GM10266 (cell line): ENCODE data around the gene EIF3I.
"Not testable (repeated sequence)": the region's sequence is repeated elsewhere in the genome, so short reads cannot be mapped to it uniquely, and the experiment has no call there.

Source experiments
- DNase-seq: peaks from one replicate; pipeline ENCODE4 v3.0.0; 2012; ENCODE audit errors: extremely low spot score
- TF ChIP-seq, protein P1 (sequence below): IDR thresholded peaks from 2 replicates; pipeline ENCODE4 v1.5.1; 2012; ENCODE audit warnings: mild to moderate bottlenecking, low read depth; ENCODE audit not compliant: control insufficient read depth, insufficient read depth; ENCODE audit errors: missing control alignments

The EIF3I gene

DNA sequence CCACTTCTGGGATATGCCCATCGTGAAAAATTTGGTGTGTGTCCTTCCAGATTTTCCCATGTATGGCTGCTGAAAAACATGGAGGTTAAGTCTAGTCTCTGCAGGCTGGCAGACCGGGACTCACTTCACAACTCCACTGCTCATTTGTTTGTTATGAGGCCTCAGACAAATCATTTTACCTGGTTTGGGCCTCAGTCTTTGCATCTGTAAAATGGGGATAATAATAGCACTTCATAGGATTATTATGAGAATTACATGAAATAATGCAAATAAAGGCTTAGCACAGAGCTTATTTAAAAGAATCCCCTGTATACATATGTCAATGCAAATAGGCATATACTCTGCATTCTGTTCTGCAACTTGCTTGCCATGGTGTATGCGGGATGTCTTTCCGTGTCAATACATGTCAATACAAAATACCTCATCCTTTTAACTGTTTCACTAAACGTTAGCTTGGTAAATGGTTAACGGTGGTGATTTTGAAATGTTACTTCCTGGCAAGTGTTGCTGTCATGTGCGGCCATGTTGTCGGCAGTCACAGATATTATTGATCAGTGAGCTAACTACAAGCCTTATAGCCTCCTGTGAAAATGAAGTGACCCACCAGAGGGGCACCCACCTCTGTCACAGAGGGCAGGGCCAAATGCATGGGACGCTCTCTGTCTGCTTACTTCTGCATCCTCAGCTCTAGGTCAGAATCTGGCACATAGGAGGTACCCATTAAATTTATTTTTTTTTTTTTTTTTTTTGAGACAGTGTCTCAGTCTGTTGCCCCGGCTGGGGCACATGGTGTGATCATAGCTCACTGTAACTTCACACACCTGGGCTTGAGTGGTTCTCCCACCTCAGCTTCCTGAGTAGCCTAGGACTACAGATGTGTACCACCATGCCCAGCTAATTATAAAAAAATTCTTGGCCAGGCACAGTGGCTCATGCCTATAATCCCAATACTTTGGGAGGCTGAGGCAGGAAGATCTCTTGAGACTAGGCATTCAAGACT is 33.2 kb downstream of the EIF3I start:
- no peak for DNase-seq
- TF ChIP-seq, protein P1, sequence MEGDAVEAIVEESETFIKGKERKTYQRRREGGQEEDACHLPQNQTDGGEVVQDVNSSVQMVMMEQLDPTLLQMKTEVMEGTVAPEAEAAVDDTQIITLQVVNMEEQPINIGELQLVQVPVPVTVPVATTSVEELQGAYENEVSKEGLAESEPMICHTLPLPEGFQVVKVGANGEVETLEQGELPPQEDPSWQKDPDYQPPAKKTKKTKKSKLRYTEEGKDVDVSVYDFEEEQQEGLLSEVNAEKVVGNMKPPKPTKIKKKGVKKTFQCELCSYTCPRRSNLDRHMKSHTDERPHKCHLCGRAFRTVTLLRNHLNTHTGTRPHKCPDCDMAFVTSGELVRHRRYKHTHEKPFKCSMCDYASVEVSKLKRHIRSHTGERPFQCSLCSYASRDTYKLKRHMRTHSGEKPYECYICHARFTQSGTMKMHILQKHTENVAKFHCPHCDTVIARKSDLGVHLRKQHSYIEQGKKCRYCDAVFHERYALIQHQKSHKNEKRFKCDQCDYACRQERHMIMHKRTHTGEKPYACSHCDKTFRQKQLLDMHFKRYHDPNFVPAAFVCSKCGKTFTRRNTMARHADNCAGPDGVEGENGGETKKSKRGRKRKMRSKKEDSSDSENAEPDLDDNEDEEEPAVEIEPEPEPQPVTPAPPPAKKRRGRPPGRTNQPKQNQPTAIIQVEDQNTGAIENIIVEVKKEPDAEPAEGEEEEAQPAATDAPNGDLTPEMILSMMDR = no peak

- DNase-seq = no peak
- TF ChIP-seq, protein P1 = no peak
These were observed 34.4 kb downstream of the EIF3I start for GRCh38 chr1:32256473-32257226.

- TF ChIP-seq, protein P1 = no peak
- no peak for DNase-seq
These were observed 35.0 kb downstream of the EIF3I start for GRCh38 chr1:32257227-32257508.

- DNase-seq = not testable (repeated sequence)
These were observed 41.0 kb downstream of the EIF3I start for GRCh38 chr1:32263236-32263593.

GRCh38 chr1:32263744-32264143 is 41.5 kb downstream of the EIF3I start:
- TF ChIP-seq, protein P1 = no peak
- DNase-seq = no peak

DNA sequence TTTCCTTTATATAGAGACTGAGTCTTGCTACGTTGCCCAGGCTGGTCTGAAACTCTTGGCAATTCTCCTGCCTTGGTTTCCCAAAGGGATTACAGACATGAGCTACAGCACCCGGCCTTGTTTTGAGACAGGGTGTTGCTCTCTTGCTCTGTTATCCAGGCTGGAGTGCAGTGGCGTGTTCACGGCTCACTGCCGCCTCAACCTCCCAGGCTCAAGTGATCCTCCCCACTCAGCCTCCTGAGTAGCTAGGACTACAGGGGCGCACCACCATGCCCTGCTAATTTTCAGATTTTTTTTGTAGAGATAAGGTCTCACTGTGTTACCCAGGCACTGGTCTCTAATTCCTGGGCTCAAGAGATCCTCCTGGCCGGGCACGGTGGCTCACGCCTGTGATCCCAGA is 43.6 kb downstream of the EIF3I start:
- TF ChIP-seq, protein P1 = no peak
- DNase-seq = no peak

DNA sequence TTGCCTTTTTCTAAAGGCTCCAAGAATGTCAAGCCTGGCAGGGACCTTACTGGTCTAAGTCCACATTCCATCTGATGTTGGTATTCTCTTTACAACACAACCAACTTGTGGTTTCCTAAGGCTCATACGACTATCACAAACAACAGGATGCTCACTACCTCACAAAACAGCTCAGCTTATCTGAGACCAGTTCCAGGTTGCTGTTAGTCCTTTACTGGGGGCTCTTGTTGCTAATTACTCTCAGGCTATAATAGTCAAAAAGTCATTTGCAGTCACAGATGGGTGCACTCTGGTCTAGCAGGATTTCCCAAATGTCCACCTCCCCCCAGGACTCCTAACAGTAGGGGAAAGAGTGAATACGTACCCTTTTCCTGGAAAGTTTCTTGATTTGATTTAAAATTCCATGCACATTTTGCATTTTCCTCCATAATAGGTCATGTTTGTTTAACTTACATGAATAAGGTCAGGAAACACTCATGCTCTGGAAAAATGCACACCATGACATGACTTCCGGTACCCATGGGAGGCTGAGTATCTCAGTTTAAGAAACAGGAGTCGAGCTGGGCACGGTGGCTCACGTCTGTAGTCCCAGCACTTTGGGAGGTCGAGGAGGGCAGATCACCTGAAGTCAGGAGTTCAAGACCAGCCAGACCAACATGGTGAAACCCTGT is 44.8 kb downstream of the EIF3I start:
- DNase-seq = no peak
- TF ChIP-seq, protein P1 = no peak
